ENCODE measurements around the gene ERI3. TPM values are rescaled to one million over a fixed set of nuclear protein-coding genes. Genes with fewer than 3 reads are reported as not detected.

ERI3 gene
- total and polyA plus RNA-seq, 10 of the 15 experiments (the other 5 are each of a cell fraction or from before 2014, with no cell fraction given): 20.6 to 90.4 (median 41.2) TPM

GRCh38 chr1:44268054-44268453 is 87.0 kb downstream of the ERI3 start:
- FAIRE-seq (no peak), DNase-seq (ENCODE audit: low read depth, low spot score) (no peak), ATAC-seq (no peak)
- no peak overlapping the region for H3K9ac ChIP-seq (ENCODE audit: control insufficient read depth, insufficient read depth, low read length)
- BruUV-seq (replicated peaks): no TSS peak
- POLR2A ChIA-PET: no interaction called here
- no peaks in the 10 kb centered on the region for H3K4me1 ChIP-seq (ENCODE audit: control insufficient read depth, insufficient read depth, low read length)
- H3K36me3 ChIP-seq (ENCODE audit: control insufficient read depth in 2 of 2, insufficient read depth in 2 of 2, low read length in 1 of 2): no peaks in the 10 kb centered on the region; a peak in 1 of 4 replicates
- H3K9me3 ChIP-seq (replicated peaks; ENCODE audit: control insufficient read depth, insufficient read depth, low read length): no peaks in the 10 kb centered on the region
- no peak overlapping the region for H3K27ac ChIP-seq (ENCODE audit: control insufficient read depth, insufficient read depth)
- no peak overlapping the region for H2AFZ ChIP-seq (ENCODE audit: control insufficient read depth, low read depth, low read length)
- H3K79me2 ChIP-seq (ENCODE audit: control insufficient read depth, insufficient read depth, low read length): no peaks in the 10 kb centered on the region
- in situ Hi-C loops (cut with MboI) (no loop called here), intact Hi-C loops (cut with micrococcal nuclease; ENCODE audit: unreplicated experiment) (no loop called here)
- no peaks in the 10 kb centered on the region; the same call in 1 of the 2 replicates for H4K20me1 ChIP-seq (ENCODE audit: control insufficient read depth, insufficient read depth)
- WGBS (ENCODE audit: insufficient coverage, insufficient replicate concordance, low lambda C conversion rate, missing lambda C conversion rate): 95% methylated on average over 1 of the region's 1 CpG
- CTCF ChIA-PET: no interaction called here
- RAD21 ChIA-PET (ENCODE audit: unreplicated experiment): interaction anchor here (1.2 kb wide), 1 partner anchor 14 kb away, joined by 3 read pairs; no protein-coding TSS in a partner anchor
- TF ChIP-seq RFX5 (IDR thresholded peaks at IDR 0.05; ENCODE audit: low read depth, low read length) (no peak), CTCF (IDR thresholded peaks at IDR 0.05 in 2 of 3, conservative IDR thresholded peaks at IDR 0.05 in 1 of 3; ENCODE audit: control insufficient read depth in 2 of 3, extremely low read depth in 1 of 3, insufficient read depth in 1 of 3, low read depth in 3 of 3, low read length in 3 of 3) (no peak), NBN (IDR thresholded peaks at IDR 0.05) (no peak), ELK1 (IDR thresholded peaks at IDR 0.05; ENCODE audit: low read depth, low read length) (no peak), BMI1 (IDR thresholded peaks at IDR 0.05; ENCODE audit: borderline replicate concordance) (no peak), POLR2AphosphoS2 (IDR thresholded peaks at IDR 0.05; ENCODE audit: low read depth, low read length) (no peak), RELB (IDR thresholded peaks at IDR 0.05; ENCODE audit: low read depth) (no peak), IKZF1 (conservative IDR thresholded peaks at IDR 0.05) (no peak), SPI1 (IDR thresholded peaks at IDR 0.05; ENCODE audit: borderline replicate concordance, insufficient read depth, low read depth, low read length) (no peak), ZNF207 (IDR thresholded peaks at IDR 0.05; ENCODE audit: borderline replicate concordance) (no peak), TCF7 (IDR thresholded peaks at IDR 0.05; ENCODE audit: borderline replicate concordance) (no peak)
- H3K27me3 ChIP-seq (replicated peaks in 1 of 2; ENCODE audit: control insufficient read depth in 2 of 2, insufficient read depth in 2 of 2, low read length in 1 of 2): no peaks in the 10 kb centered on the region
- H3K4me3 ChIP-seq: no peak overlapping the region
- SMC1A ChIA-PET (ENCODE audit: uncharacterized antibody, unreplicated experiment): interaction anchor here (0.6 to 0.8 kb wide), 2 partner anchors 21 to 79 kb away, joined by 3 read pairs; no protein-coding TSS in a partner anchor
- no peak overlapping the region for H3K4me2 ChIP-seq (ENCODE audit: control insufficient read depth, insufficient read depth)

Measured in GM12878 (cell line).